ENCODE data around the gene CNP.

GRCh38 chr17:41917679-41918313, 48.8 kb upstream of the CNP start:
- TF ChIP-seq CTCF (conservative IDR thresholded peaks at IDR 0.05 in 1 of 2, IDR thresholded peaks at IDR 0.05 in 1 of 2; ENCODE audit: low read depth in 1 of 2, low read length in 2 of 2) (no peak), EZH2 (IDR thresholded peaks at IDR 0.05; ENCODE audit: low read length, missing control alignments) (no peak)

All from fibroblast of lung (primary cell).